SK-N-SH treated with all-trans-retinoic acid at 6 μM for 48 hours (cell line): ENCODE measurements around the gene LRRN4CL.

Experiments
- ARNTL ChIP-seq: fragments of 450-650 bp; formaldehyde crosslinking; IDR thresholded peaks from 2 replicates; pipeline ENCODE4 v1.5.0; 2020; ENCODE audit warnings: low read depth, mild to moderate bottlenecking, moderate library complexity, borderline replicate concordance
- BACH2 ChIP-seq: fragments of 250-450 bp; sonication (Bioruptor Pico); IDR thresholded peaks from 2 replicates; pipeline ENCODE4 v1.9.0; 2021; ENCODE audit warnings: mild to moderate bottlenecking, borderline replicate concordance
- CREB5 ChIP-seq: fragments of 250-450 bp; sonication (Bioruptor Pico); IDR thresholded peaks from 2 replicates; pipeline ENCODE4 v1.5.1; 2020; ENCODE audit warnings: low read depth, mild to moderate bottlenecking, moderate library complexity
- CSDC2 ChIP-seq: fragments of 250-450 bp; sonication (Bioruptor Pico); IDR thresholded peaks from 2 replicates; pipeline ENCODE4 v1.5.0; 2020; ENCODE audit warnings: mild to moderate bottlenecking, moderate library complexity
- CSRNP3 ChIP-seq: fragments of 250-450 bp; sonication (Bioruptor Pico); IDR thresholded peaks from 2 replicates; pipeline ENCODE4 v1.5.1; 2021; ENCODE audit warnings: mild to moderate bottlenecking, moderate library complexity
- PATZ1 ChIP-seq: fragments of 250-450 bp; sonication (Bioruptor Pico); IDR thresholded peaks from 2 replicates; pipeline ENCODE4 v1.8.0; 2020; ENCODE audit warnings: mild to moderate bottlenecking, moderate library complexity, borderline replicate concordance
- POU6F1 ChIP-seq: fragments of 250-450 bp; sonication (Bioruptor Pico); IDR thresholded peaks from 2 replicates; pipeline ENCODE4 v1.8.0; 2021; ENCODE audit warnings: low read depth, mild to moderate bottlenecking, moderate library complexity, borderline replicate concordance
- RARB ChIP-seq: fragments of 250-450 bp; sonication (Bioruptor Pico); IDR thresholded peaks from 2 replicates; pipeline ENCODE4 v1.8.0; 2021; ENCODE audit warnings: mild to moderate bottlenecking, moderate library complexity
- SNAI2 ChIP-seq: fragments of 250-450 bp; sonication (Bioruptor Pico); IDR thresholded peaks from 2 replicates; pipeline ENCODE4 v1.5.0; 2020; ENCODE audit warnings: mild to moderate bottlenecking, moderate library complexity
- TCF4 ChIP-seq: fragments of 250-450 bp; sonication (Bioruptor Pico); IDR thresholded peaks from 2 replicates; pipeline ENCODE4 v1.8.0; 2021; ENCODE audit warnings: mild to moderate bottlenecking, moderate library complexity, borderline replicate concordance
- TOX ChIP-seq: fragments of 250-450 bp; sonication (Bioruptor Pico); IDR thresholded peaks from 2 replicates; pipeline ENCODE4 v1.8.0; 2021; ENCODE audit warnings: mild to moderate bottlenecking, moderate library complexity, borderline replicate concordance
- ZFP3 ChIP-seq: fragments of 250-450 bp; sonication (Bioruptor Pico); IDR thresholded peaks from 2 replicates; pipeline ENCODE4 v1.5.0; 2020; ENCODE audit warnings: mild to moderate bottlenecking, moderate library complexity
- ZFP30 ChIP-seq: fragments of 450-650 bp; formaldehyde crosslinking; IDR thresholded peaks from 2 replicates; pipeline ENCODE4 v1.5.0; 2022; ENCODE audit warnings: mild to moderate bottlenecking, moderate library complexity
- ZNF565 ChIP-seq: fragments of 450-650 bp; formaldehyde crosslinking; conservative IDR thresholded peaks from 2 replicates; pipeline ENCODE4 v1.5.0; 2020; ENCODE audit warnings: low read depth, mild to moderate bottlenecking, moderate library complexity

GRCh38 chr11:62708392-62708791 lies 19.1 kb upstream of the LRRN4CL start:
- TF ChIP-seq CSRNP3 (CRISPR knock-in tag) (no peak), ZNF565 (CRISPR knock-in tag) (no peak), POU6F1 (CRISPR knock-in tag) (no peak), RARB (no peak), TCF4 (CRISPR knock-in tag) (no peak), CREB5 (CRISPR knock-in tag) (no peak), BACH2 (CRISPR knock-in tag) (no peak), PATZ1 (no peak), CSDC2 (no peak), ZFP30 (CRISPR knock-in tag) (no peak), TOX (no peak), ARNTL (CRISPR knock-in tag) (no peak), SNAI2 (no peak), ZFP3 (no peak)
